Astrocyte (in vitro differentiated cells and primary cell): Measurements from ENCODE around the gene CACNB2. TPM values are rescaled to one million over a fixed set of nuclear protein-coding genes. Genes with fewer than 3 reads are reported as not detected.
"Not testable (repeated sequence)": the region's sequence is repeated elsewhere in the genome, so short reads cannot be mapped to it uniquely, and the experiment has no call there.

ENCODE experiments used
- DNase-seq: peaks from one replicate; pipeline ENCODE4 v3.0.0-alpha.2; 2010; ENCODE audit warnings: low read depth
- FAIRE-seq: peaks from 2 replicates; lab custom pipeline; 2011; peaks lifted over from hg19 to GRCh38; lab: Jason Lieb, UNC
- H2AFZ ChIP-seq: 2 replicates; pipeline ENCODE4 v1.6.0; 2012; ENCODE audit warnings: low read depth, low read length, inconsistent platforms
- H3K27ac ChIP-seq: 2 replicates; pipeline ENCODE4 v1.5.1; 2011; ENCODE audit warnings: low read depth, low read length, inconsistent platforms
- H3K27me3 ChIP-seq: 2 replicates; pipeline ENCODE4 v1.6.0; 2011; ENCODE audit warnings: low read length, inconsistent platforms; ENCODE audit not compliant: insufficient read depth
- H3K36me3 ChIP-seq: 2 replicates; pipeline ENCODE4 v1.5.1; 2011; ENCODE audit warnings: low read length, inconsistent platforms; ENCODE audit not compliant: insufficient read depth
- H3K4me1 ChIP-seq: 2 replicates; pipeline ENCODE4 v1.5.1; 2011; ENCODE audit warnings: low read length, inconsistent platforms; ENCODE audit not compliant: insufficient read depth
- H3K4me2 ChIP-seq: 2 replicates; pipeline ENCODE4 v1.6.0; 2012; ENCODE audit warnings: low read length, inconsistent platforms
- H3K4me3 ChIP-seq: 2 replicates; pipeline ENCODE4 v1.5.1; 2011; ENCODE audit warnings: low read depth, mild to moderate bottlenecking, low read length, inconsistent platforms; ENCODE audit not compliant: insufficient read depth
- H3K79me2 ChIP-seq: 2 replicates; pipeline ENCODE4 v1.6.0; 2012; ENCODE audit warnings: mild to moderate bottlenecking, low read length, inconsistent platforms; ENCODE audit not compliant: insufficient read depth
- H3K9ac ChIP-seq: 2 replicates; pipeline ENCODE4 v1.6.0; 2012; ENCODE audit warnings: mild to moderate bottlenecking, low read length, inconsistent platforms
- H3K9me3 ChIP-seq: 2 replicates; pipeline ENCODE4 v1.5.1; 2012; ENCODE audit warnings: low read depth, mild to moderate bottlenecking, low read length, inconsistent platforms; ENCODE audit not compliant: insufficient read depth
- H4K20me1 ChIP-seq: 2 replicates; pipeline ENCODE4 v1.6.0; 2012; ENCODE audit warnings: low read length, inconsistent platforms; ENCODE audit not compliant: insufficient read depth
- H3K27ac Mint-ChIP-seq: one replicate; pipeline ENCODE4 v1.8.0; 2021; ENCODE audit warnings: mild to moderate bottlenecking, mixed read lengths; ENCODE audit not compliant: unreplicated experiment
- H3K27me3 Mint-ChIP-seq: one replicate; pipeline ENCODE4 v1.8.0; 2021; ENCODE audit warnings: low read depth, mixed read lengths; ENCODE audit not compliant: unreplicated experiment
- H3K36me3 Mint-ChIP-seq: one replicate; pipeline ENCODE4 v1.8.0; 2021; ENCODE audit warnings: low read depth, mixed read lengths; ENCODE audit not compliant: unreplicated experiment
- H3K4me1 Mint-ChIP-seq: one replicate; pipeline ENCODE4 v1.8.0; 2021; ENCODE audit warnings: low read depth, mixed read lengths; ENCODE audit not compliant: unreplicated experiment
- H3K4me3 Mint-ChIP-seq: one replicate; pipeline ENCODE4 v1.8.0; 2021; ENCODE audit warnings: mild to moderate bottlenecking, moderate library complexity, mixed read lengths; ENCODE audit not compliant: unreplicated experiment
- H3K9me3 Mint-ChIP-seq: one replicate; pipeline ENCODE4 v1.8.0; 2021; ENCODE audit warnings: mild to moderate bottlenecking, mixed read lengths; ENCODE audit not compliant: unreplicated experiment
- EZH2 ChIP-seq: IDR thresholded peaks from 2 replicates; pipeline ENCODE4 v1.6.1; 2012; ENCODE audit warnings: mild to moderate bottlenecking, low read length, inconsistent platforms; ENCODE audit not compliant: insufficient read depth
- total RNA-seq: library from RNA; stranded (reverse); gene quantifications from 2 replicates; pipeline ENCODE4 v1.2.1, GENCODE V29; 2021
- TF ChIP-seq, protein P1 (sequence below): IDR thresholded peaks from 2 replicates; pipeline ENCODE4 v1.5.1; 2011; ENCODE audit warnings: low read depth, mild to moderate bottlenecking, inconsistent platforms, low read length, moderate library complexity; ENCODE audit not compliant: insufficient read depth

CACNB2 gene
- total RNA-seq, 1 donor from 2014 or later, result 0.66 TPM

GRCh38 chr10:18583575-18584270 lies 443.5 kb downstream of the CACNB2 start:
- H4K20me1 ChIP-seq, result no peaks in the 10 kb centered on the region
- H3K9me3 ChIP-seq, result peaks cover under 1% of the 10 kb centered on the region
- no peak for TF ChIP-seq EZH2
- TF ChIP-seq, protein P1, sequence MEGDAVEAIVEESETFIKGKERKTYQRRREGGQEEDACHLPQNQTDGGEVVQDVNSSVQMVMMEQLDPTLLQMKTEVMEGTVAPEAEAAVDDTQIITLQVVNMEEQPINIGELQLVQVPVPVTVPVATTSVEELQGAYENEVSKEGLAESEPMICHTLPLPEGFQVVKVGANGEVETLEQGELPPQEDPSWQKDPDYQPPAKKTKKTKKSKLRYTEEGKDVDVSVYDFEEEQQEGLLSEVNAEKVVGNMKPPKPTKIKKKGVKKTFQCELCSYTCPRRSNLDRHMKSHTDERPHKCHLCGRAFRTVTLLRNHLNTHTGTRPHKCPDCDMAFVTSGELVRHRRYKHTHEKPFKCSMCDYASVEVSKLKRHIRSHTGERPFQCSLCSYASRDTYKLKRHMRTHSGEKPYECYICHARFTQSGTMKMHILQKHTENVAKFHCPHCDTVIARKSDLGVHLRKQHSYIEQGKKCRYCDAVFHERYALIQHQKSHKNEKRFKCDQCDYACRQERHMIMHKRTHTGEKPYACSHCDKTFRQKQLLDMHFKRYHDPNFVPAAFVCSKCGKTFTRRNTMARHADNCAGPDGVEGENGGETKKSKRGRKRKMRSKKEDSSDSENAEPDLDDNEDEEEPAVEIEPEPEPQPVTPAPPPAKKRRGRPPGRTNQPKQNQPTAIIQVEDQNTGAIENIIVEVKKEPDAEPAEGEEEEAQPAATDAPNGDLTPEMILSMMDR, result no peak
- Mint-ChIP-seq H3K9me3 (peaks cover 2% of the 10 kb centered on the region), H3K27ac (no peak overlapping the region), H3K27me3 (no peaks in the 10 kb centered on the region), H3K36me3 (peaks cover 32% of the 10 kb centered on the region), H3K4me3 (no peak overlapping the region), H3K4me1 (peaks cover 17% of the 10 kb centered on the region)
- FAIRE-seq (no peak), DNase-seq (no peak)
- H3K79me2 ChIP-seq, result no peaks in the 10 kb centered on the region
- peaks cover 3% of the 10 kb centered on the region for H3K36me3 ChIP-seq
- peaks cover 6% of the 10 kb centered on the region for H3K4me1 ChIP-seq
- no peaks in the 10 kb centered on the region for H3K27me3 ChIP-seq
- no peak overlapping the region for H3K4me3 ChIP-seq
- H3K27ac ChIP-seq, result no peak overlapping the region
- no peak overlapping the region for H3K4me2 ChIP-seq
- H3K9ac ChIP-seq, result no peak overlapping the region
- no peak overlapping the region for H2AFZ ChIP-seq

DNA sequence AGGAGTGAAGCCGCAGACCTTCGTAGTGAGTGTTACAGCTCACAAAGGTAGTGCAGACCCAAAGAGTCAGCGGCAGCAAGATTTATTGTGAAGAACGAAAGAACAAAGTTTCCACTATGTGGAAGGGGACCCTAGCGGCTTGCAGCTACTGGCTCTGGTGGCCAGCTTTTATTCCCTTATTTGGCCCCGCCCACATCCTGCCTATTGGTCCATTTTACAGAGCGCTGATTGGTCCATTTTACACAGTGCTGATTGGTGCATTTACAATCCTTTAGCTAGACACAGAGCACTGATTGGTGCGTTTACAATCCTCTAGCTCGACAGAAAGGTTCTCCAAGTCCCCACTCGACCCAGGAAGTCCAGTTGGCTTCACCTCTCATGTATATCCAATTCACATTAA lies 446.4 kb downstream of the CACNB2 start:
- not testable (repeated sequence) for H3K9ac ChIP-seq, H3K79me2 ChIP-seq, H3K4me1 ChIP-seq, H3K36me3 ChIP-seq, H3K4me3 Mint-ChIP-seq, H4K20me1 ChIP-seq, H3K4me2 ChIP-seq, H3K27ac Mint-ChIP-seq, H3K9me3 Mint-ChIP-seq, FAIRE-seq, H3K27me3 ChIP-seq, H3K4me3 ChIP-seq, DNase-seq, H3K27ac ChIP-seq, H3K27me3 Mint-ChIP-seq, H3K9me3 ChIP-seq, H2AFZ ChIP-seq
- Mint-ChIP-seq H3K4me1 (peaks cover 16% of the 10 kb centered on the region), H3K36me3 (peaks cover 21% of the 10 kb centered on the region)

GRCh38 chr10:18591141-18591540 lies 450.9 kb downstream of the CACNB2 start:
- H3K36me3 Mint-ChIP-seq, result peaks cover 12% of the 10 kb centered on the region
- not testable (repeated sequence) for H3K27me3 ChIP-seq, FAIRE-seq, DNase-seq, H3K27ac Mint-ChIP-seq, H3K9ac ChIP-seq, H3K36me3 ChIP-seq, H3K4me1 ChIP-seq, H3K4me2 ChIP-seq, H3K4me3 ChIP-seq, H3K4me3 Mint-ChIP-seq, H4K20me1 ChIP-seq, H3K27me3 Mint-ChIP-seq, H3K9me3 ChIP-seq, H3K79me2 ChIP-seq, H3K4me1 Mint-ChIP-seq, H2AFZ ChIP-seq, H3K9me3 Mint-ChIP-seq, H3K27ac ChIP-seq

Other genes with a start within 250 kb of the CACNB2 start
- gene SLC39A12, start 188.5 kb upstream of the CACNB2 start, total RNA-seq, result not detected in 2 replicates